PC-3 (cell line): Measurements from ENCODE around the gene GARIN3. TPM values are rescaled to one million over a fixed set of nuclear protein-coding genes. Genes with fewer than 3 reads are reported as not detected.

Source experiments
- ATAC-seq: fragments of 200-7000 bp; cut with Tn5 transposase; 2 replicates; pipeline ENCODE4 v1.9.1; 2020; ENCODE audit warnings: mild to moderate bottlenecking, moderate library complexity
- BruUV-seq: library from RNA; stranded (reverse); fragments of 400-500 nt; replicated peaks from 2 replicates; lab custom pipeline; 2021; lab: Mats Ljungman, UMichigan
- CTCF ChIA-PET: fragments of 300-600 bp; sonication (Branson Sonifier 250); formaldehyde crosslinking; loops from one replicate; lab custom pipeline; 2022; ENCODE audit warnings: antibody characterized with exemption; lab: Charles Lee
- POLR2A ChIA-PET: fragments of 300-600 bp; sonication (Branson Sonifier 250); formaldehyde crosslinking; loops from one replicate; lab custom pipeline; 2022; ENCODE audit warnings: antibody characterized with exemption; ENCODE audit not compliant: unreplicated experiment; lab: Charles Lee
- DNase-seq: peaks from one replicate; pipeline ENCODE4 v3.0.0-alpha.2; 2015
- H2AFZ ChIP-seq: fragments of 300-600 bp; sonication (generic); 2 replicates; pipeline ENCODE4 v1.6.0; 2016; ENCODE audit warnings: antibody characterized with exemption, low read length
- H3F3A ChIP-seq: fragments of 300-600 bp; sonication (generic); one replicate; pipeline ENCODE4 v1.6.0; 2017; ENCODE audit warnings: antibody characterized with exemption, low read length, control low read depth, mild to moderate bottlenecking; ENCODE audit not compliant: unreplicated experiment
- H3K27ac ChIP-seq: fragments of 300-600 bp; sonication (generic); 2 replicates; pipeline ENCODE4 v1.5.1; 2016; ENCODE audit warnings: mild to moderate bottlenecking, low read length
- H3K27me3 ChIP-seq: fragments of 300-600 bp; sonication (generic); 2 replicates; pipeline ENCODE4 v1.6.1; 2016; ENCODE audit warnings: low read length, mixed read lengths
- H3K36me3 ChIP-seq: fragments of 300-600 bp; sonication (generic); 2 replicates; pipeline ENCODE4 v1.6.1; 2016; ENCODE audit warnings: low read depth, mixed run types, low read length, mixed read lengths
- H3K4me1 ChIP-seq: fragments of 300-600 bp; sonication (generic); 2 replicates; pipeline ENCODE4 v1.5.1; 2016; ENCODE audit warnings: low read length; ENCODE audit not compliant: insufficient read depth
- H3K4me2 ChIP-seq: fragments of 300-600 bp; sonication (generic); 2 replicates; pipeline ENCODE4 v1.6.0; 2016; ENCODE audit warnings: low read length
- H3K4me3 ChIP-seq: fragments of 300-600 bp; sonication (generic); 2 replicates; pipeline ENCODE4 v1.5.1; 2016; ENCODE audit warnings: mild to moderate bottlenecking, low read length, mixed read lengths
- H3K79me2 ChIP-seq: fragments of 300-600 bp; sonication (generic); 2 replicates; pipeline ENCODE4 v1.6.1; 2017; ENCODE audit warnings: low read length, mixed read lengths
- H3K9ac ChIP-seq: fragments of 300-600 bp; sonication (generic); 2 replicates; pipeline ENCODE4 v1.6.0; 2016; ENCODE audit warnings: mild to moderate bottlenecking, low read length
- H3K9me2 ChIP-seq: fragments of 300-600 bp; sonication (generic); replicated peaks from 2 replicates; pipeline ENCODE4 v1.6.1; 2016; ENCODE audit warnings: mixed run types, low read length, mixed read lengths
- H3K9me3 ChIP-seq: fragments of 300-600 bp; sonication (generic); 2 replicates; pipeline ENCODE4 v1.6.1; 2016; ENCODE audit warnings: low read length, mixed read lengths
- H4K20me1 ChIP-seq: fragments of 300-600 bp; sonication (generic); 2 replicates; pipeline ENCODE4 v1.6.1; 2016; ENCODE audit warnings: low read length, mixed read lengths
- EZH2 ChIP-seq: fragments of 300-600 bp; sonication (generic); IDR thresholded peaks from one replicate; pipeline ENCODE4 v1.6.1; 2017; ENCODE audit warnings: antibody characterized with exemption, mild to moderate bottlenecking, low read length; ENCODE audit not compliant: unreplicated experiment
- EZH2phosphoT487 ChIP-seq: fragments of 300-600 bp; sonication (generic); IDR thresholded peaks from 2 replicates; pipeline ENCODE4 v1.6.1; 2018; ENCODE audit warnings: mild to moderate bottlenecking, antibody characterized with exemption, low read length, borderline replicate concordance
- intact Hi-C: fragments of 100-400 bp; cut with micrococcal nuclease; formaldehyde crosslinking; loops from 2 replicates; pipeline ENCODE4 v1.9.0; 2023
- total RNA-seq: library from RNA; depleted of rRNA; stranded (reverse); fragments of >200 nt; gene quantifications from 2 replicates; pipeline ENCODE4 v1.2.3, GENCODE V29; 2014
- TF ChIP-seq, protein P1 (sequence below): fragments of 300-600 bp; sonication (generic); conservative IDR thresholded peaks from 2 replicates; pipeline ENCODE4 v1.5.1; 2017; ENCODE audit warnings: antibody characterized with exemption, low read depth, mild to moderate bottlenecking, low read length

The GARIN3 gene
- total RNA-seq, 1 experiment from 2014 or later = not detected

DNA sequence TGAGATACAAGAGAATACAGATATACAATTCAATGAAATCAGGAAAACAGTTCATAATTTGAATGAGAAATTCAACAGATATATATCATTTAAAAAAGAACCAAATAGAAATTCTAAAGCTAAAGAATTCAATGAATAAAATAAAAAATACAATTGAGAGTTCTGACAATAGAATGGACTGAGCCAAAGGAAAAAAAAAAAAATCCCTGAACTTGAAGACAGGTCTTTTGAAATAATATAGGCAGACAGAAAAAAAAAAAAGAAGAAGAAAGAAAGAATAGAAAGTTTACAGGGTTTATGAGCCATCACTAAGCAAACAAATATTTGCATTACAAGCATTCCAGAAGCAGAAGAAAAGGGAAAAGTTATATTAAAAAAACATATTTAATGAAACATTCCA is 44.4 kb downstream of the GARIN3 start:
- ChIA-PET CTCF (no interaction called here), POLR2A (no interaction called here)
- Histone ChIP-seq H3K9ac (no peak overlapping the region), H3K4me2 (no peak overlapping the region), H3F3A (no peaks in the 10 kb centered on the region), H3K4me1 (no peaks in the 10 kb centered on the region), H2AFZ (no peak overlapping the region), H4K20me1 (no peaks in the 10 kb centered on the region), H3K4me3 (no peak overlapping the region), H3K27me3 (no peaks in the 10 kb centered on the region), H3K79me2 (no peaks in the 10 kb centered on the region), H3K9me3 (peaks cover 8% of the 10 kb centered on the region; the same call in 1 of the 2 replicates), H3K36me3 (no peaks in the 10 kb centered on the region), H3K27ac (no peak overlapping the region), H3K9me2 (no peaks in the 10 kb centered on the region)
- DNase-seq (no peak), ATAC-seq (no peak)
- BruUV-seq = no TSS peak
- TF ChIP-seq, protein P1, sequence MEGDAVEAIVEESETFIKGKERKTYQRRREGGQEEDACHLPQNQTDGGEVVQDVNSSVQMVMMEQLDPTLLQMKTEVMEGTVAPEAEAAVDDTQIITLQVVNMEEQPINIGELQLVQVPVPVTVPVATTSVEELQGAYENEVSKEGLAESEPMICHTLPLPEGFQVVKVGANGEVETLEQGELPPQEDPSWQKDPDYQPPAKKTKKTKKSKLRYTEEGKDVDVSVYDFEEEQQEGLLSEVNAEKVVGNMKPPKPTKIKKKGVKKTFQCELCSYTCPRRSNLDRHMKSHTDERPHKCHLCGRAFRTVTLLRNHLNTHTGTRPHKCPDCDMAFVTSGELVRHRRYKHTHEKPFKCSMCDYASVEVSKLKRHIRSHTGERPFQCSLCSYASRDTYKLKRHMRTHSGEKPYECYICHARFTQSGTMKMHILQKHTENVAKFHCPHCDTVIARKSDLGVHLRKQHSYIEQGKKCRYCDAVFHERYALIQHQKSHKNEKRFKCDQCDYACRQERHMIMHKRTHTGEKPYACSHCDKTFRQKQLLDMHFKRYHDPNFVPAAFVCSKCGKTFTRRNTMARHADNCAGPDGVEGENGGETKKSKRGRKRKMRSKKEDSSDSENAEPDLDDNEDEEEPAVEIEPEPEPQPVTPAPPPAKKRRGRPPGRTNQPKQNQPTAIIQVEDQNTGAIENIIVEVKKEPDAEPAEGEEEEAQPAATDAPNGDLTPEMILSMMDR = no peak
- TF ChIP-seq EZH2 = no peak
- TF ChIP-seq EZH2phosphoT487 = no peak
- intact Hi-C loops = no loop called here

DNA sequence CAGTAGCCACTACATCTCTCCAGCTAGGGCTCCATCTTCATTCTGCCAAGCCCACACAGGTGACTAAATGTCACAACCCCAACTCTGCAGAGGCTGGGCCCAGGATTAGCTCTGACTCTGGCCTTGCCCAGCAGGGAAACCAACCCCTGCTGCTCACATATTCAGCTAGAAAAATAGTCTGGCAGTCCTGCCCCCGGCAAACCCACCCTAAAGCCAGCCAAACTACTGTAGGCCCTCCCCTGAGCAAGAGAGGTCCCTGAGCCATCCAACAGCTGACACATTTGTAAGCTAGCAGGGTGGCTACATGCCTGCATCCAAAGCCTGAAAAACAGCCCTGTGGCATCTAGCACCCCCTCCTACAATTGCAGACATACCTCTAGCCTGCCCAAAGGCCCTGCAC is 46.0 kb downstream of the GARIN3 start:
- ChIA-PET POLR2A (no interaction called here), CTCF (no interaction called here)
- BruUV-seq = no TSS peak
- no peak for DNase-seq
- Histone ChIP-seq H3K27ac (no peak overlapping the region), H3K4me2 (no peak overlapping the region), H3K9me2 (no peaks in the 10 kb centered on the region), H3K36me3 (no peaks in the 10 kb centered on the region), H3F3A (no peaks in the 10 kb centered on the region), H3K9ac (no peak overlapping the region), H3K4me3 (no peak overlapping the region), H3K79me2 (no peaks in the 10 kb centered on the region), H2AFZ (no peak overlapping the region), H3K27me3 (no peaks in the 10 kb centered on the region), H4K20me1 (no peaks in the 10 kb centered on the region), H3K9me3 (peaks cover 8% of the 10 kb centered on the region; the same call in 1 of the 2 replicates), H3K4me1 (no peaks in the 10 kb centered on the region)
- no peak for ATAC-seq
- TF ChIP-seq, protein P1 = no peak
- TF ChIP-seq EZH2phosphoT487 (no peak), EZH2 (no peak)
- intact Hi-C loops = no loop called here

DNA sequence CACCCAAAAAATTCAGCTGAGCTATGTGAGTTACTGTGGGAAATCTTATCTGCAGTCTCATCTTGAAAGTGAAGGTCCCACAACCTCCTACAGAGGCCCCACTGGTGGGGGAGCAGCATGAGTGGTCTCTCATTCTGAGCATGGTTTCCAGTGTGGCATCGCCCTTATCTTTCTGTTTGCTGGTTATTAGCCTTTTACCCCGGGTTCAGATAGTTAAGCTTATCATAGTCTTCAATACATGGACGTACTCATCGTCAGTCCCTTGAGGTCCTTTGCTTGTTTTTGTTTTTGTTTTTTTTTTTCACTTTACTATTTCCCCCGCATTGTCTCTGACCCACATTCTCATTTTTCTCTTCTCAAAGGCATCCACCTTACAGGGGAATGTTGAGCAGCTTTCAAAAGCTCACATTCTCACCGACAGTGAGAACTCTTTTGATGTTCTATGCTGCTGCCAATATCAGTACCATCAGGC is 49.5 kb downstream of the GARIN3 start:
- POLR2A ChIA-PET = no interaction called here
- ATAC-seq = no peak
- no peak for DNase-seq
- no peaks in the 10 kb centered on the region for H3K4me1 ChIP-seq
- no peak overlapping the region for H3K9ac ChIP-seq
- intact Hi-C loops = no loop called here
- no peaks in the 10 kb centered on the region for H3K79me2 ChIP-seq
- CTCF ChIA-PET = no interaction called here
- H3K27ac ChIP-seq = no peak overlapping the region
- no peaks in the 10 kb centered on the region for H4K20me1 ChIP-seq
- H3K4me3 ChIP-seq = no peak overlapping the region
- no peaks in the 10 kb centered on the region for H3K27me3 ChIP-seq
- H3K9me3 ChIP-seq = 0 out of 2 replicates have a peak, but pooled peaks cover 3% of the 10 kb centered on the region
- H2AFZ ChIP-seq = no peak overlapping the region
- no peak overlapping the region for H3K4me2 ChIP-seq
- H3K9me2 ChIP-seq = no peaks in the 10 kb centered on the region
- TF ChIP-seq EZH2phosphoT487 (no peak), EZH2 (no peak)
- TF ChIP-seq, protein P1 = no peak
- BruUV-seq = no TSS peak
- H3K36me3 ChIP-seq = no peaks in the 10 kb centered on the region
- no peaks in the 10 kb centered on the region for H3F3A ChIP-seq
